ENCODE data around the gene ATP6V0D1.

GRCh38 chr16:67461600-67462278 is 19.2 kb downstream of the ATP6V0D1 start:
- no peak for TF ChIP-seq FOXM1 (IDR thresholded peaks at IDR 0.05; ENCODE audit: borderline replicate concordance, low read depth)
- no peak for TF ChIP-seq NFIC (IDR thresholded peaks at IDR 0.05)
- no peak for TF ChIP-seq CREB1 (IDR thresholded peaks at IDR 0.05; ENCODE audit: low read depth)
